ENCODE data around the gene VPS33B.

DNA sequence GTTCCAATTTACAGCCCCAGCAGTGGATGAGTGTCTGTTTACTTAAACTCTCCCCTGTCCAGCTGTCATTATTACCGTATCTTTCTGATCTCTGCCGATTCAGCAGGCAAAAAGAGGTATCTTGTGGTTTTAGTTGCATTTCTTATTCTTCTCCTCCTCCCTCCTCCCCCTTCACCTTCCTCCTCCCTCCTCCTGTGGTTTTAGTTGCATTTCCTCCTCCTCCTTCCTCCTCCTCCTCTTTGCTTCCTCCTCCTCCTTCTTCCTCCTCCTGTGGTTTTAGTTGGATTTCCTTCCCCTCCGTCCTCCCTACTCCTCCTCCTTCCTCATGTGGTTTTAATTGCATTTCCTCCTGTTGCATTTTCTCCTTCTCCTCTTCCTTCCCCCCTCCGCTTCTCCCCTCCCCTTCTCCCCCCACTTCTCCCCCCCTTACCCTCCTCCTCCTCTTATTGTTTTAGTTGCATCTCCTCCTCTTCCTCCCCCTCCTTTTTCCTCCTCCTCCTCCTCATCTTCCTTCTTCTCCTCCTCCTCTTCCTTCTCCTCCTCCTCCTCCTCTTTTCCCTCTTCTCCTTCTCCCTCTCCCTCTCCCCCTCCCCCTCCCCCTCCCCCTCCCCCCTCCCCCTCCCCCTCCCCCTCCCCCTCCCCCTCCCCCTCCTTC is 25.3 kb upstream of the VPS33B start:
- TF ChIP-seq, protein P1, sequence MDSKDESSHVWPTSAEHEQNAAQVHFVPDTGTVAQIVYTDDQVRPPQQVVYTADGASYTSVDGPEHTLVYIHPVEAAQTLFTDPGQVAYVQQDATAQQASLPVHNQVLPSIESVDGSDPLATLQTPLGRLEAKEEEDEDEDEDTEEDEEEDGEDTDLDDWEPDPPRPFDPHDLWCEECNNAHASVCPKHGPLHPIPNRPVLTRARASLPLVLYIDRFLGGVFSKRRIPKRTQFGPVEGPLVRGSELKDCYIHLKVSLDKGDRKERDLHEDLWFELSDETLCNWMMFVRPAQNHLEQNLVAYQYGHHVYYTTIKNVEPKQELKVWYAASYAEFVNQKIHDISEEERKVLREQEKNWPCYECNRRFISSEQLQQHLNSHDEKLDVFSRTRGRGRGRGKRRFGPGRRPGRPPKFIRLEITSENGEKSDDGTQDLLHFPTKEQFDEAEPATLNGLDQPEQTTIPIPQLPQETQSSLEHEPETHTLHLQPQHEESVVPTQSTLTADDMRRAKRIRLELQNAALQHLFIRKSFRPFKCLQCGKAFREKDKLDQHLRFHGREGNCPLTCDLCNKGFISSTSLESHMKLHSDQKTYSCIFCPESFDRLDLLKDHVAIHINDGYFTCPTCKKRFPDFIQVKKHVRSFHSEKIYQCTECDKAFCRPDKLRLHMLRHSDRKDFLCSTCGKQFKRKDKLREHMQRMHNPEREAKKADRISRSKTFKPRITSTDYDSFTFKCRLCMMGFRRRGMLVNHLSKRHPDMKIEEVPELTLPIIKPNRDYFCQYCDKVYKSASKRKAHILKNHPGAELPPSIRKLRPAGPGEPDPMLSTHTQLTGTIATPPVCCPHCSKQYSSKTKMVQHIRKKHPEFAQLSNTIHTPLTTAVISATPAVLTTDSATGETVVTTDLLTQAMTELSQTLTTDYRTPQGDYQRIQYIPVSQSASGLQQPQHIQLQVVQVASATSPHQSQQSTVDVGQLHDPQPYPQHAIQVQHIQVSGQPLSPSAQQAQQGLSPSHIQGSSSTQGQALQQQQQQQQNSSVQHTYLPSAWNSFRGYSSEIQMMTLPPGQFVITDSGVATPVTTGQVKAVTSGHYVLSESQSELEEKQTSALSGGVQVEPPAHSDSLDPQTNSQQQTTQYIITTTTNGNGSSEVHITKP (tag by site-specific recombination; IDR thresholded peaks at IDR 0.05): no peak
- TF ChIP-seq ZNF292 (tag by site-specific recombination; IDR thresholded peaks at IDR 0.05; ENCODE audit: borderline replicate concordance, low read depth) (no peak), ZNF600 (tag by site-specific recombination; IDR thresholded peaks at IDR 0.05) (no peak), SALL2 (tag by site-specific recombination; IDR thresholded peaks at IDR 0.05; ENCODE audit: borderline replicate concordance) (no peak), SETDB1 (IDR thresholded peaks at IDR 0.05; ENCODE audit: insufficient read length, low read length) (no peak), ZNF654 (tag by site-specific recombination; IDR thresholded peaks at IDR 0.05; ENCODE audit: low read depth) (no peak), ZNF121 (tag by site-specific recombination; IDR thresholded peaks at IDR 0.05) (no peak), ZNF510 (tag by site-specific recombination; IDR thresholded peaks at IDR 0.05; ENCODE audit: insufficient replicate concordance) (no peak)
- TF ChIP-seq, protein P2, sequence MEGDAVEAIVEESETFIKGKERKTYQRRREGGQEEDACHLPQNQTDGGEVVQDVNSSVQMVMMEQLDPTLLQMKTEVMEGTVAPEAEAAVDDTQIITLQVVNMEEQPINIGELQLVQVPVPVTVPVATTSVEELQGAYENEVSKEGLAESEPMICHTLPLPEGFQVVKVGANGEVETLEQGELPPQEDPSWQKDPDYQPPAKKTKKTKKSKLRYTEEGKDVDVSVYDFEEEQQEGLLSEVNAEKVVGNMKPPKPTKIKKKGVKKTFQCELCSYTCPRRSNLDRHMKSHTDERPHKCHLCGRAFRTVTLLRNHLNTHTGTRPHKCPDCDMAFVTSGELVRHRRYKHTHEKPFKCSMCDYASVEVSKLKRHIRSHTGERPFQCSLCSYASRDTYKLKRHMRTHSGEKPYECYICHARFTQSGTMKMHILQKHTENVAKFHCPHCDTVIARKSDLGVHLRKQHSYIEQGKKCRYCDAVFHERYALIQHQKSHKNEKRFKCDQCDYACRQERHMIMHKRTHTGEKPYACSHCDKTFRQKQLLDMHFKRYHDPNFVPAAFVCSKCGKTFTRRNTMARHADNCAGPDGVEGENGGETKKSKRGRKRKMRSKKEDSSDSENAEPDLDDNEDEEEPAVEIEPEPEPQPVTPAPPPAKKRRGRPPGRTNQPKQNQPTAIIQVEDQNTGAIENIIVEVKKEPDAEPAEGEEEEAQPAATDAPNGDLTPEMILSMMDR (tag by site-specific recombination; IDR thresholded peaks at IDR 0.05): no peak
- TF ChIP-seq, protein P3, sequence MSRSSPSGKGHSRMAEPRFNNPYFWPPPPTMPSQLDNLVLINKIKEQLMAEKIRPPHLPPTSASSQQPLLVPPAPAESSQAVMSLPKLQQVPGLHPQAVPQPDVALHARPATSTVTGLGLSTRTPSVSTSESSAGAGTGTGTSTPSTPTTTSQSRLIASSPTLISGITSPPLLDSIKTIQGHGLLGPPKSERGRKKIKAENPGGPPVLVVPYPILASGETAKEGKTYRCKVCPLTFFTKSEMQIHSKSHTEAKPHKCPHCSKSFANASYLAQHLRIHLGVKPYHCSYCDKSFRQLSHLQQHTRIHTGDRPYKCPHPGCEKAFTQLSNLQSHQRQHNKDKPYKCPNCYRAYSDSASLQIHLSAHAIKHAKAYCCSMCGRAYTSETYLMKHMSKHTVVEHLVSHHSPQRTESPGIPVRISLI (tag by site-specific recombination; IDR thresholded peaks at IDR 0.05): no peak
